ENCODE results near the gene NFKBIL1.

The NFKBIL1 gene

GRCh38 chr6:31534521-31535040 is 12.8 kb upstream of the NFKBIL1 start:
- DNase-seq (ENCODE audit: low spot score) = no peak

- DNase-seq (ENCODE audit: low spot score) = no peak
These were observed 11.7 kb upstream of the NFKBIL1 start for GRCh38 chr6:31535538-31536324.

GRCh38 chr6:31538805-31539400 is 8.5 kb upstream of the NFKBIL1 start:
- peak; percentile 44 for DNase-seq (ENCODE audit: low spot score)

- DNase-seq (ENCODE audit: low spot score) = no peak
These were observed 6.8 kb upstream of the NFKBIL1 start for GRCh38 chr6:31540640-31541039.

- peak; percentile 82 for DNase-seq (ENCODE audit: low spot score)
These were observed 6.2 kb upstream of the NFKBIL1 start for GRCh38 chr6:31541059-31541657.

GRCh38 chr6:31541658-31542521 is 5.5 kb upstream of the NFKBIL1 start, which contains the start of gene DDX39B:
Gene DDX39B (minus strand): TSS chr6:31542003. CDS start chr6:31540532, 1,471 bp downstream.
- peak; percentile 96 for DNase-seq (ENCODE audit: low spot score)

GRCh38 chr6:31543639-31544038 is 3.8 kb upstream of the NFKBIL1 start:
- DNase-seq (ENCODE audit: low spot score) = no peak

- no peak for DNase-seq (ENCODE audit: low spot score)
These were observed 2.7 kb upstream of the NFKBIL1 start for GRCh38 chr6:31544676-31545075.

GRCh38 chr6:31545291-31545690 is 2.1 kb upstream of the NFKBIL1 start:
- no peak for DNase-seq (ENCODE audit: low spot score)

- DNase-seq (ENCODE audit: low spot score) = peak; percentile 88
These were observed 960 bp upstream of the NFKBIL1 start, which contains the start of gene ATP6V1G2 for GRCh38 chr6:31546339-31546957. Gene ATP6V1G2 (minus strand): TSS chr6:31546608. CDS start chr6:31546559, 49 bp downstream.

- no peak for DNase-seq (ENCODE audit: low spot score)
These were observed 527 bp downstream of the NFKBIL1 start for GRCh38 chr6:31547727-31548543.

- no peak for DNase-seq (ENCODE audit: low spot score)
These were observed 1.1 kb downstream of the NFKBIL1 start for GRCh38 chr6:31548544-31548873.

- peak; percentile 78 for DNase-seq (ENCODE audit: low spot score)
These were observed 4.0 kb downstream of the NFKBIL1 start for GRCh38 chr6:31551371-31551770.

- DNase-seq (ENCODE audit: low spot score) = no peak
These were observed 8.9 kb downstream of the NFKBIL1 start for GRCh38 chr6:31556307-31556706.

GRCh38 chr6:31557443-31558317 is 10.3 kb downstream of the NFKBIL1 start:
- DNase-seq (ENCODE audit: low spot score) = no peak

- DNase-seq (ENCODE audit: low spot score) = no peak
These were observed 10.9 kb downstream of the NFKBIL1 start for GRCh38 chr6:31558318-31558625.

- DNase-seq (ENCODE audit: low spot score) = peak; percentile 71
These were observed 11.5 kb downstream of the NFKBIL1 start for GRCh38 chr6:31558631-31559500.

GRCh38 chr6:31559606-31559957 is 12.2 kb downstream of the NFKBIL1 start:
- no peak for DNase-seq (ENCODE audit: low spot score)
